ENCODE results near the gene CHST7. TPM values are rescaled to one million over a fixed set of nuclear protein-coding genes. Genes with fewer than 3 reads are reported as not detected.

CHST7 gene
- total RNA-seq, 2 experiments from 2014 or later: 4.0 to 4.6 TPM

DNA sequence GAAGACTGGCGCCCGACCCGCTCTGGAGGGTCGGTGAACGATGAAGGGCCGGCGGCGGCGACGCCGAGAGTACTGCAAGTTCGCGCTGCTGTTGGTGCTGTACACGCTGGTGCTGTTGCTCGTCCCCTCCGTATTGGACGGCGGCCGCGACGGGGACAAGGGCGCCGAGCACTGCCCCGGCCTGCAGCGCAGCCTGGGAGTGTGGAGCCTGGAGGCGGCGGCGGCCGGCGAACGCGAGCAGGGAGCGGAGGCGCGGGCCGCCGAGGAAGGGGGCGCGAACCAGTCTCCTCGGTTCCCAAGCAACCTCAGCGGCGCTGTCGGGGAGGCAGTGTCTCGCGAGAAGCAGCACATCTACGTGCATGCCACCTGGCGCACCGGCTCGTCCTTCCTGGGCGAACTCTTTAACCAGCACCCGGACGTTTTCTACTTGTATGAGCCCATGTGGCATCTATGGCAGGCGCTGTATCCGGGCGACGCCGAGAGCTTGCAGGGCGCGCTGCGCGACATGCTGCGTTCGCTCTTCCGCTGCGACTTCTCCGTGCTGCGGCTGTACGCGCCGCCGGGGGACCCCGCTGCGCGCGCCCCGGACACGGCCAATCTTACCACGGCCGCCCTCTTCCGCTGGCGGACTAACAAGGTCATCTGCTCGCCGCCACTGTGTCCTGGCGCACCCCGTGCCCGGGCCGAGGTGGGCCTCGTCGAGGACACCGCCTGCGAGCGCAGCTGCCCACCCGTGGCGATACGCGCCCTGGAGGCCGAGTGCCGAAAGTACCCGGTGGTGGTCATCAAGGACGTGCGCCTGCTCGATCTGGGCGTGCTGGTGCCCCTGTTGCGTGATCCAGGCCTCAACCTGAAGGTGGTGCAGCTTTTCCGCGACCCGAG is 568 bp downstream of the CHST7 start:
- intact Hi-C loops (cut with DNase I, micrococcal nuclease): loop anchor here (1.0 to 10.0 kb wide), 4 partner anchors 15 to 769 kb away; no protein-coding TSS in a partner anchor
- Mint-ChIP-seq H3K4me3 (peak overlapping the region; percentile 74), H3K4me1 (ENCODE audit: low read depth) (peaks cover 41% of the 10 kb centered on the region), H3K27me3 (no peaks in the 10 kb centered on the region), H3K9me3 (no peaks in the 10 kb centered on the region), H3K36me3 (ENCODE audit: low read depth) (peaks cover 5% of the 10 kb centered on the region), H3K27ac (peak overlapping the region; percentile 78)
- Histone ChIP-seq H3K27me3 (ENCODE audit: control insufficient read depth in 1 of 2, insufficient read depth in 2 of 2, low read length in 2 of 2) (no peaks in the 10 kb centered on the region), H3K4me3 (ENCODE audit: low read length) (peak overlapping the region; percentile 71), H3K4me1 (ENCODE audit: insufficient read depth, low read length) (peaks cover 57% of the 10 kb centered on the region), H3K9me3 (ENCODE audit: control insufficient read depth in 1 of 2, insufficient read depth in 1 of 2, low read length in 2 of 2) (no peaks in the 10 kb centered on the region), H3K27ac (ENCODE audit: low read depth in 1 of 2, low read length in 2 of 2) (peak overlapping the region; percentile 52 to 64), H3K36me3 (ENCODE audit: insufficient read depth, low read length) (no peaks in the 10 kb centered on the region)
- ChIA-PET CTCF (interaction anchor here (0.6 to 1.4 kb wide), 3 partner anchors 14 to 68 kb away, joined by 3 to 6 read pairs (median 4); no protein-coding TSS in a partner anchor), POLR2A (interaction anchor here (0.6 to 2.2 kb wide), 6 partner anchors 14 to 806 kb away, joined by 3 to 9 read pairs (median 4); no protein-coding TSS in a partner anchor)
- DNase-seq: peak; percentile 52 to 90 (median 68)
- peak; percentile 73 for ATAC-seq (ENCODE audit: poor library complexity)
- TF ChIP-seq, protein P1, sequence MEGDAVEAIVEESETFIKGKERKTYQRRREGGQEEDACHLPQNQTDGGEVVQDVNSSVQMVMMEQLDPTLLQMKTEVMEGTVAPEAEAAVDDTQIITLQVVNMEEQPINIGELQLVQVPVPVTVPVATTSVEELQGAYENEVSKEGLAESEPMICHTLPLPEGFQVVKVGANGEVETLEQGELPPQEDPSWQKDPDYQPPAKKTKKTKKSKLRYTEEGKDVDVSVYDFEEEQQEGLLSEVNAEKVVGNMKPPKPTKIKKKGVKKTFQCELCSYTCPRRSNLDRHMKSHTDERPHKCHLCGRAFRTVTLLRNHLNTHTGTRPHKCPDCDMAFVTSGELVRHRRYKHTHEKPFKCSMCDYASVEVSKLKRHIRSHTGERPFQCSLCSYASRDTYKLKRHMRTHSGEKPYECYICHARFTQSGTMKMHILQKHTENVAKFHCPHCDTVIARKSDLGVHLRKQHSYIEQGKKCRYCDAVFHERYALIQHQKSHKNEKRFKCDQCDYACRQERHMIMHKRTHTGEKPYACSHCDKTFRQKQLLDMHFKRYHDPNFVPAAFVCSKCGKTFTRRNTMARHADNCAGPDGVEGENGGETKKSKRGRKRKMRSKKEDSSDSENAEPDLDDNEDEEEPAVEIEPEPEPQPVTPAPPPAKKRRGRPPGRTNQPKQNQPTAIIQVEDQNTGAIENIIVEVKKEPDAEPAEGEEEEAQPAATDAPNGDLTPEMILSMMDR (IDR thresholded peaks at IDR 0.05): no peak

DNA sequence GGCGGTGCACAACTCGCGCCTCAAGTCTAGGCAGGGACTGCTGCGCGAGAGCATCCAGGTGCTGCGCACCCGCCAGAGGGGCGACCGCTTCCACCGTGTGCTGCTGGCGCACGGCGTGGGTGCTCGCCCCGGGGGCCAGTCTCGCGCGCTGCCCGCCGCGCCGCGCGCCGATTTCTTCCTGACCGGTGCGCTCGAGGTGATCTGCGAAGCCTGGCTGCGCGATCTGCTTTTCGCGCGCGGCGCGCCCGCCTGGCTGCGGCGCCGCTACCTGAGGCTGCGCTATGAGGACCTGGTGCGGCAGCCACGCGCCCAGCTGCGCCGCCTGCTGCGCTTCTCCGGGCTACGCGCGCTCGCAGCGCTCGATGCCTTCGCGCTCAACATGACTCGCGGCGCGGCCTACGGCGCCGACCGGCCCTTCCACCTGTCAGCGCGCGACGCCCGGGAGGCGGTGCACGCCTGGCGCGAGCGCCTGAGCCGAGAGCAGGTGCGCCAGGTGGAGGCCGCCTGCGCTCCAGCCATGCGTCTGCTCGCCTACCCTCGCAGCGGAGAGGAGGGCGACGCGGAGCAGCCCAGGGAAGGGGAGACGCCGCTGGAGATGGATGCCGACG is 1.3 kb downstream of the CHST7 start:
- ChIA-PET CTCF (interaction anchor here (0.6 to 1.4 kb wide), 4 partner anchors 8 to 67 kb away, joined by 3 to 6 read pairs (median 4); no protein-coding TSS in a partner anchor), POLR2A (interaction anchor here (0.7 to 1.8 kb wide), 4 partner anchors 17 to 67 kb away, joined by 3 to 6 read pairs (median 4); no protein-coding TSS in a partner anchor)
- Histone ChIP-seq H3K36me3 (ENCODE audit: insufficient read depth, low read length) (no peaks in the 10 kb centered on the region), H3K4me1 (ENCODE audit: insufficient read depth, low read length) (peaks cover 59% of the 10 kb centered on the region), H3K9me3 (ENCODE audit: control insufficient read depth in 1 of 2, insufficient read depth in 1 of 2, low read length in 2 of 2) (no peaks in the 10 kb centered on the region), H3K27me3 (ENCODE audit: control insufficient read depth in 1 of 2, insufficient read depth in 2 of 2, low read length in 2 of 2) (no peaks in the 10 kb centered on the region), H3K27ac (ENCODE audit: low read depth in 1 of 2, low read length in 2 of 2) (no peak overlapping the region), H3K4me3 (ENCODE audit: low read length) (peak overlapping the region; percentile 71)
- TF ChIP-seq, protein P1 (IDR thresholded peaks at IDR 0.05): no peak
- peaks cover 46% of the 10 kb centered on the region for H3K4me1 Mint-ChIP-seq (ENCODE audit: low read depth)
- DNase-seq (peak; percentile 11 to 78 (median 37)), ATAC-seq (ENCODE audit: poor library complexity) (peak; percentile 18)
- peaks cover 9% of the 10 kb centered on the region for H3K36me3 Mint-ChIP-seq (ENCODE audit: low read depth)
- peak overlapping the region; percentile 78 for H3K27ac Mint-ChIP-seq
- no peaks in the 10 kb centered on the region for H3K27me3 Mint-ChIP-seq
- H3K9me3 Mint-ChIP-seq: no peaks in the 10 kb centered on the region
- peak overlapping the region; percentile 74 for H3K4me3 Mint-ChIP-seq
- intact Hi-C loops (cut with DNase I, micrococcal nuclease): loop anchor here (1.0 to 10.0 kb wide), 6 partner anchors 14 to 770 kb away; partner anchors contain the start of gene ZNF674 (in 1 of the 2)

DNA sequence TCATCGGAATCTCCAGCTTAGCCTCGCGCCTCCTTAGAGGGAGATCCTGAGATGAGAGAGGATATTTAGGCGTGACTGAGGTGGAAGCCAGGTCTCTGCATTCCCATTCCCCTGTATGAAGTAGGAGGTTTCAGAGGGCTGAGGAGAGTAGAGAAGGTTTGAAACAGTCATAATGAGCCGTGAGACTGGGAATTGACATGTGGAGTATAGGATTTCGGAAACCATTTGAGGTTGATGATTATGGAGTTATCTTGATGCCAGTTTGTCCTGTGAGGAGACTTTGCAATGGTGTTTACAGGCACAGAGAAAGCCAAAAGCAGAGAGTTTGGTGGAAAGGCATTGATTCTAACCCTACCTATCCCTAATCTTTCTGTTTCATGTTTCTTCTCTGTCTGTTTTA is 2.0 kb downstream of the CHST7 start:
- POLR2A ChIA-PET: interaction anchor here (1.0 to 1.8 kb wide), 3 partner anchors 12 to 35 kb away, joined by 3 to 6 read pairs (median 4); no protein-coding TSS in a partner anchor

More for the DNA sequence above, 2.0 kb downstream of the CHST7 start:
- TF ChIP-seq, protein P1 (IDR thresholded peaks at IDR 0.05): no peak
- ATAC-seq (ENCODE audit: poor library complexity) (no peak), DNase-seq (no peak)
- Mint-ChIP-seq H3K9me3 (no peaks in the 10 kb centered on the region), H3K4me1 (ENCODE audit: low read depth) (peaks cover 46% of the 10 kb centered on the region), H3K27me3 (no peaks in the 10 kb centered on the region), H3K27ac (peak overlapping the region; percentile 72), H3K4me3 (peak overlapping the region; percentile 90), H3K36me3 (ENCODE audit: low read depth) (peaks cover 9% of the 10 kb centered on the region)
- H3K36me3 ChIP-seq (ENCODE audit: insufficient read depth, low read length): no peaks in the 10 kb centered on the region
- CTCF ChIA-PET: no interaction called here
- H3K4me1 ChIP-seq (ENCODE audit: insufficient read depth, low read length): peaks cover 66% of the 10 kb centered on the region
- intact Hi-C loops (cut with DNase I, micrococcal nuclease): loop anchor here (1.0 to 10.0 kb wide), 3 partner anchors 30 to 771 kb away; partner anchors contain the start of gene ZNF674 (in 1 of the 2)
- H3K27ac ChIP-seq (ENCODE audit: low read depth in 1 of 2, low read length in 2 of 2): no peak overlapping the region
- no peaks in the 10 kb centered on the region for H3K27me3 ChIP-seq (ENCODE audit: control insufficient read depth in 1 of 2, insufficient read depth in 2 of 2, low read length in 2 of 2)
- H3K4me3 ChIP-seq (ENCODE audit: low read length): peak overlapping the region; percentile 57
- H3K9me3 ChIP-seq (ENCODE audit: control insufficient read depth in 1 of 2, insufficient read depth in 1 of 2, low read length in 2 of 2): no peaks in the 10 kb centered on the region

All from CD4-positive, alpha-beta T cell (primary cell).